22Rv1 (cell line): ENCODE results near the gene PTPN2.

Experiments
- H3K27ac ChIP-seq: fragments of 450-650 bp; 2 replicates; pipeline ENCODE4 v1.5.1; 2017
- ZFX ChIP-seq: fragments of 450-650 bp; IDR thresholded peaks from 2 replicates; pipeline ENCODE4 v1.6.1; 2017; ENCODE audit warnings: antibody characterized with exemption, borderline replicate concordance
- TF ChIP-seq, protein P1 (sequence below): fragments of 450-650 bp; IDR thresholded peaks from 2 replicates; pipeline ENCODE4 v1.5.1; 2017; ENCODE audit warnings: mild to moderate bottlenecking

The PTPN2 gene

DNA sequence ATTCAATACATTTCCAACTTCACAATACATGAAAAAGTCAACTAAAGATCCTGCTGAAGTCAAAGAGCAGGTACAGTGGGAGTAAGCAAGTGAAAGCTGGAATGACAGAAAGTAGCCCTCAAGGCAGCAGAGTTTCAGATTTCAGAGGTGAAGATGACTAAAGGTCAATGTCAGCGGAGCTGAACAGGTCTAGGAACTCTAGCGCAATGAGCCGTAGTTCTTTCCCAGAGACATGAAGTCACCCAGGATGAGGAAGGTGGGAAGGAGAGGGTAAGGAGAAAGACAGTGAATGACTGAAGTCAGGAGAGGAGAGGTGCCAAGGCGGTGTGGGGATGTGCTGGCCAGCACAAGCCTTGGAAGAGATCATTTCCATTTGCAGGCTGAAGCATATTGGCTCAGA lies 28.1 kb downstream of the PTPN2 start:
- TF ChIP-seq, protein P1, sequence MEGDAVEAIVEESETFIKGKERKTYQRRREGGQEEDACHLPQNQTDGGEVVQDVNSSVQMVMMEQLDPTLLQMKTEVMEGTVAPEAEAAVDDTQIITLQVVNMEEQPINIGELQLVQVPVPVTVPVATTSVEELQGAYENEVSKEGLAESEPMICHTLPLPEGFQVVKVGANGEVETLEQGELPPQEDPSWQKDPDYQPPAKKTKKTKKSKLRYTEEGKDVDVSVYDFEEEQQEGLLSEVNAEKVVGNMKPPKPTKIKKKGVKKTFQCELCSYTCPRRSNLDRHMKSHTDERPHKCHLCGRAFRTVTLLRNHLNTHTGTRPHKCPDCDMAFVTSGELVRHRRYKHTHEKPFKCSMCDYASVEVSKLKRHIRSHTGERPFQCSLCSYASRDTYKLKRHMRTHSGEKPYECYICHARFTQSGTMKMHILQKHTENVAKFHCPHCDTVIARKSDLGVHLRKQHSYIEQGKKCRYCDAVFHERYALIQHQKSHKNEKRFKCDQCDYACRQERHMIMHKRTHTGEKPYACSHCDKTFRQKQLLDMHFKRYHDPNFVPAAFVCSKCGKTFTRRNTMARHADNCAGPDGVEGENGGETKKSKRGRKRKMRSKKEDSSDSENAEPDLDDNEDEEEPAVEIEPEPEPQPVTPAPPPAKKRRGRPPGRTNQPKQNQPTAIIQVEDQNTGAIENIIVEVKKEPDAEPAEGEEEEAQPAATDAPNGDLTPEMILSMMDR: no peak
- TF ChIP-seq ZFX: no peak
- H3K27ac ChIP-seq: peak overlapping the region; percentile 42

DNA sequence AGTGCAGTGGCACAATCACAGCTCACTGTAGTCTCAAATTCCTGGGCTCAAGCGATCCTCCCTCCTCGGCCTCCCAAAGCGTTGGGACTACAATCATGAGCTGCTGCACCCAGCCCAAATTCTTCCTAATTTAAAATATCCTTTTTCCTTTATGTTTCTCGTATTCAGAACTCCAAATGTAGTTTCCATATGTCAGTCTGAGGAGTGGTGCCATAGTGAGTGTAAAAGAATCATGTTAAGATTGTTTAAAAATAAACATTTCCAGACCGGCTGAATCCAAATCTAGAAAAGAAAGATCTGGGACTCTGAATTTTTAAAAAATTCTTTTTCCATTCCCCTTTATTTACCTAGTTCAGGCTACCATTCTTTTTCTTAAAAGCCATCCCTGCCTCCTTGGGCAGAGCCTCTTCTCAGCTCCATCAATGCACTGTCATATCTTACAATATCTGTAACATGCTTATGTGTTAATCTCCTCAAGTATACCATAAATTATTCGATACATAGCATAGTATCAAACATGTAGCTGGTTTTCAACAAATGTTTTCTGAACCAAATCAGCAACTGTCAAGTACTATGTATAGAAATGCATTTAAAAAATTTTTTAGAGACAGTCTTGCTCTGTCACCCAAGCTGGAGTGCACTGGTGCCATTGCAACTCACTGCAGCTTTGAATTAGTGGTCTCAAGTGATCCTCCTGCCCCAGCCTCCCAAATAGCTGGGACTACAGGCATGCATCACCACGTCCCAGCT lies 31.3 kb downstream of the PTPN2 start:
- TF ChIP-seq ZFX: no peak
- TF ChIP-seq, protein P1: no peak
- H3K27ac ChIP-seq: no peak overlapping the region

DNA sequence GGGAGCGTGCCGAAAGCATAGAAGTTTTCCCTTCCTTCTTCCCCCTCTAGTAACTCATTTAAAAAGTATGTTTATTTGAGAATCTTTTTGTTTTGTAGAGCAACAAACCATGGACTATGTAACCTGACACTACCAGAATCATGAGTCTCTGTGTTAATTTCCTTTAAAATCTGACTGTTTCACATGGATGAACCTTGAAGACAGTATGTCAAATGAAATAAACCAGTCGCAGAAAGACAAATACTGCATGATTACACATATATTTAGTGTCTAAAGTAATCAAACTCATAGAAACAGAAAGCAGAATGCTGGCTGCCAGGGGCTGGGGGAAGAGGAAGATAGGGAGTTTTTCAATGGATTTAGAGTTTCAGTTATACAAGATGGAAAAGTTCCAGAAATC lies 32.3 kb downstream of the PTPN2 start:
- TF ChIP-seq, protein P1: no peak
- no peak for TF ChIP-seq ZFX
- H3K27ac ChIP-seq: no peak overlapping the region

DNA sequence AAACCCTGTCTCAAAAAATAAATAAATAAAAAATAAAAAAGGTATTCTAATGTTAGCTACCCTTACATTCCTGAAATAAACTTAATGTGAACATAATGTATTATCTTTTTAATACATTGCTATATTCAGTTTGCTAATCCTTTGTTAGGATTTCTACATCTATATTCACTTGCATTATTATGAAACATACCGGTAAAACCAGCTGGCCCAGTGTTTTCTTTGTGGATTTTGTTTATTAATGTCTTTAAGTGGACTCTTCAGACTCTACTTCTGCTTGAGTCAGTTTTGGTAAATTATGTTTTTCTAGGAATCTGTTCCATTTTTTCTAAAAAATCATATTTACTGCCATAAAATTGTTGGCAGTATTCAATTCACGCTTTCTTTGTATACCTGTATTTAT lies 34.5 kb downstream of the PTPN2 start:
- no peak overlapping the region for H3K27ac ChIP-seq
- TF ChIP-seq, protein P1: no peak
- no peak for TF ChIP-seq ZFX

DNA sequence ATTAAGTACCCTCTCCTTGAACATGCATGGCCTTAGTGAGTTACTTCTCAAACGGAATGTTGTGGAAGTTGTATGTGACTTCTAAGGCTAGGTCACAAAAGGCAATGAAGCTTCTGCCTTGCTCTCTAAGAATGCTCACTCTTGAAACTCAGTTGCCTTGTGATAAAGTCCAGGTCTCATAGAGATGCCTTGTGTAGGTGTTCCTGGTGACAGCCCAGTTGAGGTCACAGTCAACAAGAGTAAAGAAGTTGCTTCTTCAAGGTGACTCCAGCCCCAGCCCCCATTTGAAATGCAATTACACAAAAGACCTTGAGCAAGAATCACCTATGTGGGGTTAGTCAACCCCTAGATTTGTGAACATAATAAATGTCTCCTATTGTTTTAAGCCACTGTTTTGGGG lies 35.6 kb downstream of the PTPN2 start:
- no peak for TF ChIP-seq ZFX
- TF ChIP-seq, protein P1: no peak
- no peak overlapping the region for H3K27ac ChIP-seq

DNA sequence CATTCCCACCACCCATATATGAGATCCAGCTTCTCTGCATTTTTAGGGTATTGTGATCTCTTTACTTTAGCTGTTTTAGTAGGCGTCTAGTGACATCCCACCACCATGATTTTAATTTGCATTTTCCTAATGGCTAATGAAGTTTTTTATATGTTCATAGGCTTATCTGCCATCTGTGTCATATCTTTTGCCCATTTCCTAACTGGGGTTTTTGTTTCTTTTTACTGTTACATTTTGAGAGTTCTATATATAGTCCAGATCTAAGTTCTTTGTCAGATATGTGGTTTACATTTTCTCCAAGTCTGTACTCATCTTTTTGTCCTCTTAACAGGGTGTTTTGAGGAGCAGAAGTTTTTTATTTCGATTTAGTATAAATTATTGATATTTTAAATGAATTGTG lies 39.6 kb downstream of the PTPN2 start:
- TF ChIP-seq, protein P1: no peak
- TF ChIP-seq ZFX: no peak
- no peak overlapping the region for H3K27ac ChIP-seq

DNA sequence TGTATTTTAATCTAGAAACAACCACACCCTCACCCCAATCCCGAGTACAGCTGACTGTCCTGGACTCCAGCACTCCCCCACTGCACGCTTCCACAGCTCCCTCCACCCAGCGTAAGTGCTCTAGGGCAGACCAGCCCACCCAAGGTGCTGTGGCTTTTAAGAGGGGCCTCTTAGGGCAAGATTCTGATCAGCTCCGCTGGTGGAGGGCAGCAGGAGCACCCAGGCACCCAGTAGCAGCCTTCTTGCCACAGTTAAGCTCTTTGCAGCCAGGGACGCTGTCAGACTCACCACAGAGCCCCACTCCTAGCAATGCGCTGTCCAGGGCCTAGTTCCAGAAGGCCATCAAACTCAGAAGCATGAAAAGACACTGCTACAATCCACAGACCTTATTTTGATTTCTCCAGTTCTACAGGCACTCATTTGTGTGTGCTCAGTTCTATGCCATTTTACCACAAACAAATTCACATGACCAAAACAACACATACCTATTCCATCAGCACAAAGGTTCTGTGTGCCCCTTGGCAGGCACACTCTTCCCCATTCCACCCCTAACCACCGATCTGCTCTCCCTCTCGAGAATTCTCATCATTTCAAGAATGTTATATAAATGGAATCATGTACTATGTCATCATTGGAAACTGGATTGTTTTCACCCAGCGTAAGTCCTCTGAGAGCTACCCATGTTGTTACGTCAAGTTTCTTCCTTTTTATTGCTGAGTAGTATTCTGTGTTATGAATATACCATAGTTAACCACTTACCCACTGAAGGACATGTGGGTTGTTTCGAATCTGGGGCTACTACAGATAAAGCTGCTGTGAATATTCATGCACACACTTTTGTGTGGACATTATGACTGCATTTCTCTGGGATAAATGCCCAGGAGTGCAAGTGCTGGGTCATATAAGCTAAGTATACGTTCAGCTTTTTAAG lies 40.4 kb downstream of the PTPN2 start:
- no peak overlapping the region for H3K27ac ChIP-seq
- TF ChIP-seq, protein P1: no peak
- TF ChIP-seq ZFX: no peak
